ENCODE measurements around the gene GNA12. TPM values are rescaled to one million over a fixed set of nuclear protein-coding genes. Genes with fewer than 3 reads are reported as not detected.
"Not testable (repeated sequence)": the region's sequence is repeated elsewhere in the genome, so short reads cannot be mapped to it uniquely, and the experiment has no call there.

Gene GNA12
- total and polyA plus RNA-seq, 2 of the 4 experiments (the other 2 are of a cell fraction) = 14.3 to 93.9 TPM

DNA sequence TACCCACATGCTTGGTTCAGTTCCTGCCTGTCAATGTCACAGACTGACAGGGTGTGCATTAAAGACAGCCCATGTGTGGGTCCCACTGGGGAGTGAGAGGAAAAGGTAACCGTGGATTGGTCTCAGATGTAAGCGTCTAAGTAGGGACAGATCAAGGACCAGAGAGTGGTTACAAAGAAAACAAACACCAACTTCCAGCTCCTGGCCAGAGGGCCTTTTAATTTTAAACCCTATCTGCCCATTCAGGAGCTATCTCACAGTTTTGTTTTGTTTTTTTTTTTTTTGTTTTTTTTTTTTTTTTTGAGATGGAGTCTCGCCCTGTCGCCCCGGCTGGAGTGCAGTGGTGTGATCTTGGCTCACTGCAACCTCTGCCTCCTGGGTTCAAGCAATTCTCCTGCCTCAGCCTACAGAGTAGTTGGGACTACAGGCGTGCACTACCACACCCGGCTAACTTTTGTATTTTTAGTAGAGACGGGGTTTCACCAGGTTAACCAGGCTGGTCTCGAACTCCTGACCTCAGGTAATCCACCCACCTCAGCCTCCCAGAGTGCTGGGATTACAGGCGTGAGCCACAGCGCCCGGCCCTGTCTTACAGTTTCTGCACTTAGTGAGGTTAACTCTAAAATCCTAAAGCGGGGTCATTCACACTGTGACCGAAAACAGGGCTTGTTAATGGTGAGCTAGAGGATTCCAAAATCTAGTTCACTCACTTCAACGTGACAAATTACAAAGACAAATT lies 106.9 kb downstream of the GNA12 start:
- H2BK20ac ChIP-seq (ENCODE audit: low read depth, low read length); H3K4me1 ChIP-seq (ENCODE audit: control insufficient read depth, insufficient read depth, low read length); H3K36me3 ChIP-seq (ENCODE audit: control insufficient read depth, insufficient read depth, low read length); H2BK120ac ChIP-seq (ENCODE audit: low read depth, low read length); H3K4ac ChIP-seq (ENCODE audit: low read depth, low read length); H3K56ac ChIP-seq (ENCODE audit: extremely low read depth, insufficient read depth, low read length); H3K14ac ChIP-seq (replicated peaks; ENCODE audit: low read depth, low read length); H3K23ac ChIP-seq (ENCODE audit: low read depth, low read length); POLR2A ChIA-PET (ENCODE audit: unreplicated experiment); H3K9me1 ChIP-seq (ENCODE audit: insufficient read depth, low read length); H3K27ac ChIP-seq (ENCODE audit: insufficient read depth, low read length); DNase-seq; H4K91ac ChIP-seq (ENCODE audit: insufficient read depth, low read depth, low read length); H2AFZ ChIP-seq (replicated peaks; ENCODE audit: low read length, poor library complexity); H3K9me3 ChIP-seq (ENCODE audit: control insufficient read depth, insufficient read depth, low read length); ATAC-seq (ENCODE audit: low read depth); H2BK15ac ChIP-seq (ENCODE audit: low read depth, low read length); H3K27me3 ChIP-seq (ENCODE audit: control insufficient read depth, insufficient read depth, low read length); H2AK9ac ChIP-seq (replicated peaks; ENCODE audit: low read depth, low read length, poor library complexity); H3K18ac ChIP-seq (ENCODE audit: low read depth, low read length); H3K9ac ChIP-seq (ENCODE audit: low read depth, low read length); in situ Hi-C loops (cut with MboI; ENCODE audit: low sequenced_read_pairs); H3K4me3 ChIP-seq (ENCODE audit: insufficient read depth, low read depth, low read length); H2BK5ac ChIP-seq (ENCODE audit: low read depth, low read length, poor library complexity, severe bottlenecking); BruUV-seq (replicated peaks); intact Hi-C loops (cut with micrococcal nuclease); H4K8ac ChIP-seq (ENCODE audit: low read depth in 2 of 2, low read length in 2 of 2); H4K5ac ChIP-seq (ENCODE audit: low read depth, low read length); H3K4me2 ChIP-seq (ENCODE audit: low read depth, low read length); dilution Hi-C loops (cut with HindIII; ENCODE audit: low sequenced_read_pairs, unreplicated experiment); H2AK5ac ChIP-seq (ENCODE audit: low read depth, low read length): not testable (repeated sequence)
- CTCF ChIA-PET = interaction anchor here (0.6 kb wide), 1 partner anchor 14 kb away, joined by 5 read pairs; no protein-coding TSS in a partner anchor
- H4K20me1 ChIP-seq (ENCODE audit: insufficient read depth, low read length) = peaks cover 18% of the 10 kb centered on the region
- peaks cover 50 to 82% of the 10 kb centered on the region in 2 experiments for H3K79me1 ChIP-seq (ENCODE audit: low read depth in 1 of 2, low read length in 2 of 2)
- WGBS, 2 experiments (ENCODE audit: extremely low coverage in 2 of 2, insufficient read length in 1 of 2) = 100% methylated on average over 2 of the region's 15 CpGs; no CpG with 5 or more reads in 1 of the 2 experiments

Data from IMR-90 (cell line).